ENCODE results near the gene TDRD1. TPM values are rescaled to one million over a fixed set of nuclear protein-coding genes. Genes with fewer than 3 reads are reported as not detected.

TDRD1 gene
- total RNA-seq, 3 donors from 2014 or later (not counting 1 experiment from before 2014, with no cell fraction given), result 0.08 to 0.33 (median 0.09) TPM

GRCh38 chr10:114151486-114151885 lies 27.7 kb upstream of the TDRD1 start:
- no peak overlapping the region for H3K27ac ChIP-seq (ENCODE audit: low read length)
- Mint-ChIP-seq H3K4me3 (no peak overlapping the region), H3K36me3 (peaks cover 13% of the 10 kb centered on the region), H3K27me3 (ENCODE audit: low read depth in 2 of 2) (no peaks in the 10 kb centered on the region), H3K4me1 (peaks cover 14 to 17% of the 10 kb centered on the region in 2 donors), H3K9me3 (no peaks in the 10 kb centered on the region), H3K27ac (no peak overlapping the region)
- no peak for DNase-seq
- TF ChIP-seq CTCF (IDR thresholded peaks at IDR 0.05), result no peak
- peaks cover 40% of the 10 kb centered on the region for H3K36me3 ChIP-seq (ENCODE audit: control insufficient read depth, insufficient read depth, low read length)
- H3K27me3 ChIP-seq (ENCODE audit: control insufficient read depth, insufficient read depth, low read length), result no peaks in the 10 kb centered on the region
- ATAC-seq, result no peak
- no peak overlapping the region for H3K4me3 ChIP-seq (ENCODE audit: low read length)
- no peaks in the 10 kb centered on the region for H3K4me1 ChIP-seq (ENCODE audit: control insufficient read depth, insufficient read depth, low read length)
- WGBS (ENCODE audit: insufficient coverage), result 100% methylated on average over 2 of the region's 2 CpGs
- intact Hi-C loops (cut with micrococcal nuclease), result no loop called here
- H3K9me3 ChIP-seq (ENCODE audit: control insufficient read depth, insufficient read depth, low read length), result no peaks in the 10 kb centered on the region

DNA sequence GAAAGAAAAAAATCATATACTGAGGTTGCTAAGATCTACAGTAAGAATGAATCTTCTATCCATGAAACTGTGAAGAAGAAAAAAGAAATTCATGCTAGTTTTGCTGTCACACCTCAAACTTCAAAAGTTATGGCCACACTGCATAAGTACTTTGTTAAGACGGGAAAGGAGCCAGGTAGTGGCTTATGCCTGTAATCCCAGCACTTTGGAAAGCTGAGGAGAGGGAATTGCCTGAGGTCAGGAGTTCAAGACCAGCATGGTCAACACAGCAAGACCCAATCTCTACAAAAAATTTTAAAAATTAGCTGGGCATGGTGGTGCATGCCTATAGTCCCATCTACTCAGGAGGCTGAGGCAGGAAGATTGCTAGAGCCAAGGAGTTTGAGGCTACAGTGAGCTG lies 27.3 kb upstream of the TDRD1 start:
- H3K4me1 ChIP-seq (ENCODE audit: control insufficient read depth, insufficient read depth, low read length), result no peaks in the 10 kb centered on the region
- H3K27me3 Mint-ChIP-seq (ENCODE audit: low read depth in 2 of 2), result no peaks in the 10 kb centered on the region
- no peak overlapping the region for H3K4me3 ChIP-seq (ENCODE audit: low read length)
- no peaks in the 10 kb centered on the region for H3K27me3 ChIP-seq (ENCODE audit: control insufficient read depth, insufficient read depth, low read length)
- H3K27ac ChIP-seq (ENCODE audit: low read length), result no peak overlapping the region
- 100% methylated on average over 1 of the region's 1 CpG for WGBS (ENCODE audit: insufficient coverage)
- intact Hi-C loops (cut with micrococcal nuclease), result no loop called here
- no peak overlapping the region for H3K4me3 Mint-ChIP-seq
- H3K36me3 ChIP-seq (ENCODE audit: control insufficient read depth, insufficient read depth, low read length), result peaks cover 42% of the 10 kb centered on the region
- DNase-seq (no peak), ATAC-seq (no peak)
- no peaks in the 10 kb centered on the region for H3K9me3 Mint-ChIP-seq
- no peak for TF ChIP-seq CTCF (IDR thresholded peaks at IDR 0.05)
- no peaks in the 10 kb centered on the region for H3K9me3 ChIP-seq (ENCODE audit: control insufficient read depth, insufficient read depth, low read length)
- H3K27ac Mint-ChIP-seq, result no peak overlapping the region
- peaks cover 14 to 17% of the 10 kb centered on the region in 2 donors for H3K4me1 Mint-ChIP-seq
- H3K36me3 Mint-ChIP-seq, result peaks cover 13% of the 10 kb centered on the region

- WGBS (ENCODE audit: insufficient coverage), result 100% methylated on average over 1 of the region's 2 CpGs
- ATAC-seq (no peak), DNase-seq (no peak)
- peaks cover 8 to 19% of the 10 kb centered on the region in 2 donors for H3K4me1 Mint-ChIP-seq
- Histone ChIP-seq H3K27ac (ENCODE audit: low read length) (no peak overlapping the region), H3K9me3 (ENCODE audit: control insufficient read depth, insufficient read depth, low read length) (no peaks in the 10 kb centered on the region), H3K36me3 (ENCODE audit: control insufficient read depth, insufficient read depth, low read length) (peaks cover 10% of the 10 kb centered on the region), H3K27me3 (ENCODE audit: control insufficient read depth, insufficient read depth, low read length) (no peaks in the 10 kb centered on the region), H3K4me1 (ENCODE audit: control insufficient read depth, insufficient read depth, low read length) (no peaks in the 10 kb centered on the region), H3K4me3 (ENCODE audit: low read length) (no peak overlapping the region)
- H3K9me3 Mint-ChIP-seq, result no peaks in the 10 kb centered on the region
- H3K36me3 Mint-ChIP-seq, result peaks cover 5% of the 10 kb centered on the region
- H3K27me3 Mint-ChIP-seq (ENCODE audit: low read depth in 2 of 2), result no peaks in the 10 kb centered on the region
- no peak for TF ChIP-seq CTCF (IDR thresholded peaks at IDR 0.05)
- H3K4me3 Mint-ChIP-seq, result no peak overlapping the region
- no peak overlapping the region for H3K27ac Mint-ChIP-seq
- intact Hi-C loops (cut with micrococcal nuclease), result no loop called here
These were observed 21.2 kb upstream of the TDRD1 start for GRCh38 chr10:114157912-114158311.

- peaks cover 11% of the 10 kb centered on the region for H3K36me3 Mint-ChIP-seq
- TF ChIP-seq CTCF (IDR thresholded peaks at IDR 0.05), result no peak
These were observed 16.1 kb upstream of the TDRD1 start for GRCh38 chr10:114163062-114163461.

More at GRCh38 chr10:114163062-114163461, 16.1 kb upstream of the TDRD1 start:
- H3K9me3 ChIP-seq (ENCODE audit: control insufficient read depth, insufficient read depth, low read length), result no peaks in the 10 kb centered on the region
- no peaks in the 10 kb centered on the region for H3K27me3 ChIP-seq (ENCODE audit: control insufficient read depth, insufficient read depth, low read length)
- Mint-ChIP-seq H3K27me3 (ENCODE audit: low read depth in 2 of 2) (no peaks in the 10 kb centered on the region), H3K9me3 (no peaks in the 10 kb centered on the region), H3K4me1 (peaks cover 32 to 38% of the 10 kb centered on the region in 2 donors), H3K27ac (peak overlapping the region; percentile 32 to 34), H3K4me3 (no peak overlapping the region)
- peaks cover 3% of the 10 kb centered on the region for H3K36me3 ChIP-seq (ENCODE audit: control insufficient read depth, insufficient read depth, low read length)
- no peaks in the 10 kb centered on the region for H3K4me1 ChIP-seq (ENCODE audit: control insufficient read depth, insufficient read depth, low read length)
- DNase-seq, result peak in 1 of 2 donors; percentile 8
- intact Hi-C loops (cut with micrococcal nuclease), result no loop called here
- H3K4me3 ChIP-seq (ENCODE audit: low read length), result no peak overlapping the region
- no peak for ATAC-seq
- H3K27ac ChIP-seq (ENCODE audit: low read length), result no peak overlapping the region
- 67% methylated on average over 2 of the region's 2 CpGs for WGBS (ENCODE audit: insufficient coverage)
